Astrocyte of the cerebellum (primary cell): Measurements from ENCODE around the gene DPP6.
A peak's percentile ranks its signal among the peaks of the same experiment; 100 is the strongest.

Source experiments
- DNase-seq: peaks from one replicate; pipeline ENCODE4 v3.0.0-alpha.2; 2011; ENCODE audit warnings: low read depth
- H3K4me3 ChIP-seq: 2 replicates; pipeline ENCODE4 v1.5.1; 2011; ENCODE audit warnings: mild to moderate bottlenecking, low read depth, low read length, moderate library complexity
- CTCF ChIP-seq: IDR thresholded peaks from 2 replicates; pipeline ENCODE4 v1.5.1; 2012; ENCODE audit warnings: low read length, low read depth, moderate library complexity, mild to moderate bottlenecking; ENCODE audit errors: missing control alignments
- in situ Hi-C: cut with HindIII; loops from 2 replicates; pipeline ENCODE4 v1.10.0; 2017; ENCODE audit warnings: low sequenced_read_pairs

Gene DPP6

DNA sequence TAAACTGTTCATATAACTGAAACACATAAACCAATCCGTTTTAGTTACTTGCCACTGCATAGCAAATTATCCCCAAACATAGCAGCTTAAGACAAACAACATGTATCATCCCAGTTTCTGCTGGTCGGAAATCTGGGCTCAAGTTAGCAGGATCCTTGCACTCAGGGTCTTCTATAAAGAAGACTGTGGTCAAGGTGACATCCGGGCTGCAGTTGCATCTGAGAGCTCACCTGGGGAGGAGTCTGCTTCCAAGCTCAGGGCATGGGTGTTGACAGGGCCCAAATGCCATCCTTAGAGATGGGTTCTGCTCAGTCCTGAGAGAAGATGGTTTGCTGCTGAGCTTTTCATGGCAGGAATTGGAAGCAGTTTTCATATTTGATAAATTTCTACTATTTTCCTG lies 519.6 kb downstream of the DPP6 start:
- in situ Hi-C loops: no loop called here
- TF ChIP-seq CTCF: no peak

GRCh38 chr7:154574235-154574634 lies 522.0 kb downstream of the DPP6 start:
- DNase-seq: no peak
- TF ChIP-seq CTCF: no peak
- in situ Hi-C loops: no loop called here
- H3K4me3 ChIP-seq: no peak overlapping the region

More for the DNA sequence above, 519.6 kb downstream of the DPP6 start:
- DNase-seq: no peak
- H3K4me3 ChIP-seq: no peak overlapping the region

GRCh38 chr7:154575497-154575896 lies 523.3 kb downstream of the DPP6 start:
- no peak for DNase-seq
- in situ Hi-C loops: no loop called here
- TF ChIP-seq CTCF: no peak
- H3K4me3 ChIP-seq: no peak overlapping the region

DNA sequence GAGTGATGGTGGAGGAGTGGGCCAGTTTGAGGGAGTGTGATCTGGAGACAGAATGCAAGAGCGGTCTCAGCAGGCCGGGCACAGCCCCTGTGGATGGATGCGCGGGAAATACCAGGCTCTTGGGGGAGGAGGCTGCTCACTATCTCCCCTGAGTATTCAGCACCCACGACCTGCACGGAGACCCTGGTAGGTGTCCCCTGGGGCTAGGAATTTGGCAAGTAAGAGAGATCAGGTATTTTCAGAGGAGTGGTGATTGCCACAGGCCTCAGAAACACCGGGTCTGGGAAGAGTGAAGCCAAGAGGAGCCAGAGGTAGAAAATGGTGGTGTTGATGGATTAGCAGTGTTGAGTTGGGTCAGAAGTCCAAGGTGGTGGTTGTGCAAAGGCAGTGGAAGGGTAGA lies 524.4 kb downstream of the DPP6 start:
- in situ Hi-C loops: no loop called here
- no peak for DNase-seq
- H3K4me3 ChIP-seq: no peak overlapping the region
- TF ChIP-seq CTCF: no peak

DNA sequence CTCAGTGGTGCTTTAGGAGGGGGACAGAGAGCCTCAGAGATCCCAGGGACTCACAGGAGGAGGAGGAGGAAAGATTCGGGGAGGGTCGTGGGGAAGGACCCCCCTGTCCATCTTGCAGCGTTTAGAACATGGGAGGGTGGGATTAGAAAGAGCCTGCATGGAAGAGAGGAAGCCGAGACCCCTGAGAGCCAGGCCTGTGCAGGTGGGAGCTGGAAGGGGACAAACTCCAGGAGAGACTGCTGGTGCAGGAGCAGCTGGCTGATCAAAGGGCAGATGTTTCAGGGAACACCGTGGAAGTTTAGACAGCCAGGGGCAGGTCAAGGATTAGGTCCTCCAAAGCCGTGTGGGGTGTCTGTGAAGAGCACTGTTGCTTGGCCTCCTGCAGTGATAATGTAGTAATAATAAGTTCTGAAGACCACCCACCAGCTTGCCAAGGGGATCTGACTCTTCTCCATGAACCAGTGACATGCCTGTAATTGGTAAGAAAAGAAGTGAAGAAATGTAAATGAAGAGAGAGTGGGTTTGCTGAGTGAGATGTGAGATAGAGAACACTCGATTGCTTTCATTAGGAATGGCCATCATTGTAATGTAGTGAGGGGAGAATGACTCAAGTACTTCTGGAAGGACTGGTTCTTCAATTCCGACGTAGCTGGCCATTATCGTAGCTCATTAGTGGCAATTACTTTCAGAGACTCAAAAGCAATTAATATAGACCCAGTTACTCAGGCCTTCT lies 525.1 kb downstream of the DPP6 start:
- H3K4me3 ChIP-seq: no peak overlapping the region
- no peak for TF ChIP-seq CTCF
- DNase-seq: no peak
- in situ Hi-C loops: no loop called here

DNA sequence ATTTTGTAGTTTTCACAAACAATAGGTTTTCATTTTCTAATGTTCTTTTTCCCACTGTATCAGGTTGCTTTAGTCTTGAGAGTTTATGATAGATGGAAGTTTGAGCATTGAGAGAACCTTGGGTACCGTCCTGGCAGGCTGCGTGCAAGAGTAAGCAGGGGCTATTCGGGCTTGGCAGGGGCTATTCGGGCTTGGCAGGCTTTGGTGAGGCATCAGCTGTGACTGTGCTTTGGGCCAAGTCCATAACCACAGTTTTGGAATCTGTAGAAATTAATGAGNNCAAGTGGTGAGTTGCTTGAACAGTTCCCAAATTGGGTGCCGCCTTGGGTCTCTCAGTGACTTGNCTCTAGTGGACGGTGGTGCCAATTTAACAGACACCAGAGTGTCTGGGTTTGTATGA lies 526.1 kb downstream of the DPP6 start:
- in situ Hi-C loops: no loop called here
- TF ChIP-seq CTCF: no peak
- peak; percentile 3 for DNase-seq
- no peak overlapping the region for H3K4me3 ChIP-seq
